K562 treated with DMSO at 1 percent for 24 hours (cell line): Measurements from ENCODE around the gene KCTD2. TPM values are rescaled to one million over a fixed set of nuclear protein-coding genes. Genes with fewer than 3 reads are reported as not detected.

Experiments used
- total RNA-seq: library from RNA; unstranded; fragments of 300-600 nt; gene quantifications from 2 replicates; pipeline ENCODE4 v1.2.3, GENCODE V29; 2022; ENCODE audit warnings: low read depth; ENCODE audit not compliant: insufficient read depth

KCTD2 gene
- 32.1 and 32.5 TPM in 2 replicates for total RNA-seq

GRCh38 chr17:75046407-75047289, at the start of gene KCTD2, which contains the start of gene ATP5PD:
Gene KCTD2 (plus strand): TSS chr17:75047225. CDS start chr17:75047251, 26 bp downstream.
Gene ATP5PD (minus strand): TSS chr17:75046969. CDS start chr17:75042650, 4,319 bp downstream.

GRCh38 chr17:75012346-75013091, 34.5 kb upstream of the KCTD2 start, which contains the start of gene MRPL58:
Gene MRPL58 (plus strand): TSS chr17:75012670. CDS start chr17:75012687, 17 bp downstream.

GRCh38 chr17:75087558-75088453, 40.8 kb downstream of the KCTD2 start, which contains the start of gene SLC16A5:
Gene SLC16A5 (plus strand): TSS chr17:75087954. CDS start chr17:75093637, 5,683 bp downstream.

GRCh38 chr17:75109407-75110233, 62.6 kb downstream of the KCTD2 start, which contains the start of gene ARMC7:
Gene ARMC7 (plus strand): TSS chr17:75109969. CDS start chr17:75110289, 320 bp downstream.

Other genes starting within 250 kb of the KCTD2 start
- gene GRIN2C, start 187.3 kb upstream of the KCTD2 start, total RNA-seq = 0.37 and 1.00 TPM in 2 replicates
- 93.4 and 101 TPM in 2 replicates for gene FDXR, start 174.2 kb upstream of the KCTD2 start, total RNA-seq
- gene FADS6, start 153.6 kb upstream of the KCTD2 start, total RNA-seq = 0.13 and 0.63 TPM in 2 replicates
- gene USH1G, start 124.0 kb upstream of the KCTD2 start, total RNA-seq = 1.6 and 2.0 TPM in 2 replicates
- gene OTOP2, start 123.0 kb upstream of the KCTD2 start, total RNA-seq = 0.58 TPM in 1 of 2 replicates, not detected in the other
- not detected in 2 replicates for gene OTOP3, start 111.3 kb upstream of the KCTD2 start, total RNA-seq
- 3.9 and 4.7 TPM in 2 replicates for gene HID1, start 74.5 kb upstream of the KCTD2 start, total RNA-seq
- 17.4 and 19.2 TPM in 2 replicates for gene CDR2L, start 59.6 kb upstream of the KCTD2 start, total RNA-seq
- 55.0 and 55.8 TPM in 2 replicates for gene MRPL58, start 34.6 kb upstream of the KCTD2 start, total RNA-seq
- 387 and 416 TPM in 2 replicates for gene ATP5PD, start 256 bp upstream of the KCTD2 start, total RNA-seq
- 6.4 and 8.4 TPM in 2 replicates for gene SLC16A5, start 40.7 kb downstream of the KCTD2 start, total RNA-seq
- gene ARMC7, start 62.7 kb downstream of the KCTD2 start, total RNA-seq = 36.2 and 36.6 TPM in 2 replicates
- gene NT5C, start 84.5 kb downstream of the KCTD2 start, total RNA-seq = 61.6 and 76.3 TPM in 2 replicates
- 151 and 160 TPM in 2 replicates for gene JPT1, start 107.3 kb downstream of the KCTD2 start, total RNA-seq
- 115 and 125 TPM in 2 replicates for gene SUMO2, start 135.7 kb downstream of the KCTD2 start, total RNA-seq
- 63.7 and 66.0 TPM in 2 replicates for gene NUP85, start 158.5 kb downstream of the KCTD2 start, total RNA-seq
- 57.3 and 61.5 TPM in 2 replicates for gene GGA3, start 214.4 kb downstream of the KCTD2 start, total RNA-seq
- gene MRPS7, start 214.7 kb downstream of the KCTD2 start, total RNA-seq = 59.7 and 63.6 TPM in 2 replicates
- gene MIF4GD, start 224.0 kb downstream of the KCTD2 start, total RNA-seq = 60.9 and 72.8 TPM in 2 replicates
- 28.8 and 29.6 TPM in 2 replicates for gene SLC25A19, start 242.2 kb downstream of the KCTD2 start, total RNA-seq